ENCODE data around the gene FBXW2.

FBXW2 gene

GRCh38 chr9:120741701-120742100 lies 51.5 kb downstream of the FBXW2 start:
- no peak for DNase-seq (ENCODE audit: low spot score)

- no peak for DNase-seq (ENCODE audit: low spot score)
These were observed 52.0 kb downstream of the FBXW2 start for GRCh38 chr9:120741191-120741590.

DNA sequence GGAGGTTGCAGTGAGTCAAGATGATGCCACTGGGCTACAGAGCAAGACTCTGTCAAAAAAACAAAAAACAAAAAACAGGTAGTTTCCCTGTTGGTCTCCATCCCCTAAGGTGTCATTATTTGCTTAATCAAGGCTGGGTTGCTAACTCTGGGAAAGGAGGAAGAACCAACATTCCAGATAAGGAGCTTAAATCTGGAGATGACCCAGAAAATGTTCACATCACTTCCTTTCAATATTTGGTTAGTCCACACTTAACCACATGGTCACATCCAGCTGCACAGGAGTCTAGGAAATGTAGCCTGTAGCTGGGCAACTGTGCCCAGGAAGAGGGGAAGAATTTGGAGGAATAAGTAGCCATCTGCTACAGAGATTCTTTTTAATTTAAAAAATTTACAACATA lies 53.1 kb downstream of the FBXW2 start:
- DNase-seq (ENCODE audit: low spot score) = no peak

DNA sequence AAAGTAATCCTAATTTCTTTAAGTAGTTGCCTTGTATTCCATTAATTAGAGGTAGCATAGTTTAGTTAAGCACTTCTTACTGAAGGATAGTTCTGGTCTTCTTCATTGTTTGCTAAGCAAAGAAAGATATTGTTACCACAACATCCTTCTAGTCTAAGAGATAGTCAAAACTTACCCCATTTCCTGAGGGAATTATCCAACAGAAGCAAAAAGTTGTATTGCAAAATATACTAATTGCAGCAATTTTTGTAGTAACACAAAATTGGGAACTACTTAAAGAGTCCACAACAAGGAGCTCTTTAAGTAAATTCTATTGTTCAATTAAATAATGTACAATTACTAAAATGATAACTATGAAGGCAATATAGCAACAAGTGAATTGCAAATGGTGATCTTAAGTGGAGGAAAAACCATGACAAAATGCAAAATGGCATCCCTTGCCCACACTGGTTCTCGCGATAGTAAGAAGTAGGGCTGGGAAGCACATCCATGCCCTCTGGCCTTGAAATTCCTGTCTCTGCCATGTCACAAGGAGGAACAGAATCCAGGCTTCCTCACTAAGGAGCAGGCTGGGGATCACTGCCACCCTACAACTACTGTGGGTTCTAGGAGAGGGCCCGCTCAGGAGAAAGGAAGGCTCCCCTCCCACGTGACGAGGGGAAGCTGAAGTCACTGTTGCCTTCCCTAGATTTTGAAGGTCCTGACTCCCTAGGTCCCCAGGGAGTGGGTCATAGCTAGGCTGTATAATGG lies 55.6 kb downstream of the FBXW2 start:
- no peak for DNase-seq (ENCODE audit: low spot score)

- no peak for DNase-seq (ENCODE audit: low spot score)
These were observed 56.3 kb downstream of the FBXW2 start for GRCh38 chr9:120736881-120737280.

DNA sequence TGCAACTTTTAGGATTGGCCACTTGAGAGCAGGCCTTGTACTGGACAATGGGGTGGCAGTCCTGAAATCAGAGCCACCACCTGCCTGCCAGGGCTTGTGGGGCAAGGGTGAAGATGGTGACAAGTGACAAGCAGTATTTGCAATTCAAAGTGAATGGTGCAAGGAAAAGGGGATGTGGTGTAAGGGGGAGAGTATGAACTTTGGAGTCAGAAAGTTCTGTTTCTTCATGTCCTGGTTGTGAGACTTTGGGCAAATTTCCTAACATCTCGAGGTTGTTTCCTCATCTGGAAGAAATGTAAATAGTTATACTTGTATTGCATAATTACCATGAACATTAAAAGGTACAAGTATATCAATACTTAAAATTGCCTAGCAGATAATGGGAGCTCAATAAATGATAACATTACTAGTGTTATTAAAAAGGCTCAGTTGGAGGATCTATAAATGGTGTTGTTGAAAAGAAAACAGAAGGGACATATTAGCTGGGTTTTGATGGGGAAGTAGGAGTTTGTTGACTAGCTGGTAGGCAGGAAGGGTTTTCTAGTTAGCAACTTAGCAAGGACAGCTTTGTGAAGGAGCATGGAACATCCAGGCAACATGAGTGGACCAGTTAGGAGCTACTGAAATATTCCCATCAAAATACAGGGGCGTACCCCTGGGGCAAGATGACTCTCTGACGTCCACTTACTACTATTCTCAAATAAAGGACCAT lies 57.6 kb downstream of the FBXW2 start:
- DNase-seq (ENCODE audit: low spot score) = no peak

DNA sequence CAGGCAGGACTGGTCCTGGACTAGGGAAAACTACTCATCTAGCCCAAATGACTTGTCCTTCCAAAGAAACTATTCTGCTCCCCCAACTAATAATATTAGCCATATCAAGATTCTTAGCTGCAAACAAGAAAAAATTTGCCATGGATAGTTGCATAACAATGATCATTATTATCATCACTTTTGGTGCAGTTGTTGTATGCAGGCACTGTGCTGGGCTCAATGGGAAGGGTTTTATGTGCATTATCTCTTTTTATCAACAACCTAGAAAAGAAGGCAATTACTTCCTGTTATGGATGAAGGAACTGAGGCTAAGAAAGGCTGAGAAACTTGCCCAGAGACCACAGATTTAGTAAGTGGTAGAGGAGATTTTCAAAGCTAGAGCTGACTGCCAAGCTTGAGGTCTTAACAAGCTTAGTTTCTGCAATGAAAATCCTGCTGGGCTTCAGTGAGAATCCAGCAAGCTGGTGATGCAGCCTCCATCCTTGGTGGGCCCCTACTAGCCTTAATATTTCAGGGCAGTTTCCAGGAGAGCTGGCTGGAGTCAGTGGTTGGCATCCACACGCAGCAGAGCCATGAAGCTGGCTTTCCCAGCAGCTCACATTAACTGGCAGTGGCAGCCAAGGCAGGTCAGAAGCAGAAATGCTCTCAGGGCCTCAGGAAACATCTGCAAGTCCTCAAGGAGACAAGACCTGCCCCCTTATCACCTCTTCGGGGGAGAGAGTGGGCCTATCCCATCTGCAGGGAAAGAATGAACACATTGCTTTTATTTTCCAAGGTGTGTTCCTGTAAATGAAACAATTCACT lies 58.4 kb downstream of the FBXW2 start:
- DNase-seq (ENCODE audit: low spot score) = no peak

- no peak for DNase-seq (ENCODE audit: low spot score)
These were observed 60.0 kb downstream of the FBXW2 start for GRCh38 chr9:120733190-120733589.

GRCh38 chr9:120730654-120731514 lies 62.3 kb downstream of the FBXW2 start:
- DNase-seq (ENCODE audit: low spot score) = peak; percentile 67

DNA sequence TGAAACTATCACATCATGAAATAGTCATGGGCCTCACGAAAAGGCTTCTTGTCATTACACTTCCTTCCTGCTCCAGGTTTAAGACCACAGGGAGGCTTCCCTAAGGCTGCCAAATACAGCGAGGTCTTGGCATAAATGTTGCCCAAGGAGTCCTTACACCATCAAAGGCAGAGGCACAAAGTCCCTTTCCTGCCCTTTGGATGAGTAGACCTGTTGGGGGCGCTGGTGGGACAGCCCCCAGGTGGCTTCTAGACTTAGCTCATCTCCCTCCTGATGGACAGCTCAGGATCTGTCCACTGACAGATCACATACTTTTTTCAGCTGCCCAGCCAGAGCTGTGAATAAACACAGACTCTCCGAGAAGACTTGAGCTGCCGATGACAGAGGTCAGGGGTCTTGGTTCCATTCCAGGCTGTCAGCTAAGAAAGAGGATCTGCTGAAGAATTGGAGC lies 63.4 kb downstream of the FBXW2 start:
- no peak for DNase-seq (ENCODE audit: low spot score)

GRCh38 chr9:120726484-120726883 lies 66.7 kb downstream of the FBXW2 start:
- no peak for DNase-seq (ENCODE audit: low spot score)

DNA sequence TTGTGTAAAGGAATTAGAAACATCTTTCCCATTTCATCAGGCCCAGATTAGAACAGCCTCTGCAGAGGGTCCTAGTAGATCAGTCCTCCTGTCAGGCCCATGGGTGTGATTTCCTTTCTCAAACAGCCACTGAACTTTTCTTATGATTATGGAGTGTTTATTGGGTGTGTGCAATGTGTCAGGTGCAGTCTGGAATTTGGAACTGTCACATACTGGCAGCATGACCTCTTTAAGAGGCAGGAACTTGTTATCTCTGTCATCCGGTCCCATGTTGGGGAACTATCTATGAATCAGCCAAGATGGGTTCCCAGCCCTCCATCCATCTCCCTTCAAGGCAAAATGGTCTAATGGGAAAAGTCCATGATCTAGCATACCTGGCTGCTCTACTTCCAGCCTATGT lies 67.3 kb downstream of the FBXW2 start:
- DNase-seq (ENCODE audit: low spot score) = no peak

DNA sequence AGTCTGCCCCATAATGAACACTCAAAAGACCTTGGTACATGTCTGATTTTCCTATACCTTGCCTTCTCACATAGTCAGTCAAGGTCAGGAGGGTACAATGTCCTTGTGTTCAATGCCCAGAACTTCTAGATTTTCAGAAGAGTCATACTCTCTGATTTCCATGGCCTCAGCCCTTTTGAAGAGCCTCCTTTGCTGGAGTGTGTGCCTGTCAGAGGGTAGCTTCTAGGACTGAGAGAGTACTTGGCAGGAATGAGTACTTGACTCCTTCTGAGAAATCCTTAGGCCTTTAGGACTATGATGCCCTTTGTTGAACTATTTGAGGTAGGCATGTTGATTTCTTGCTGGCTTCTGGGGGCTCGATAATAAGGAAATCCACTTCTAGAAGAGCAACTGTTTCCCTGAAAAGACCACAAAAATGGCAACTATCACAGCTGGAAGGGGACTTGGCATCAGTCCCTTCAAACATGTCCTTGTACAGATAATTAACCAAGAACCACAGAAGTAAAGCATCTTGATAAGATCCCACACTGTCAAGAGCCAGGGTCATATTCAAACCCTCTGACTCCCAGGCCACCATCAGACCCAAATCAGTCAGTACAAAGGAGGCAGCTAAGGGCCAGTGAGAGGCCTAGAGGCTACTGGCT lies 68.3 kb downstream of the FBXW2 start:
- no peak for DNase-seq (ENCODE audit: low spot score)

GRCh38 chr9:120723565-120723964 lies 69.7 kb downstream of the FBXW2 start:
- no peak for DNase-seq (ENCODE audit: low spot score)

- DNase-seq (ENCODE audit: low spot score) = no peak
These were observed 72.8 kb downstream of the FBXW2 start for GRCh38 chr9:120720404-120720803.

- DNase-seq (ENCODE audit: low spot score) = no peak
These were observed 74.9 kb downstream of the FBXW2 start for GRCh38 chr9:120718316-120718715.

- no peak for DNase-seq (ENCODE audit: low spot score)
These were observed 76.0 kb downstream of the FBXW2 start for GRCh38 chr9:120717176-120717575.

- DNase-seq (ENCODE audit: low spot score) = no peak
These were observed 76.7 kb downstream of the FBXW2 start for GRCh38 chr9:120716483-120716882.

DNA sequence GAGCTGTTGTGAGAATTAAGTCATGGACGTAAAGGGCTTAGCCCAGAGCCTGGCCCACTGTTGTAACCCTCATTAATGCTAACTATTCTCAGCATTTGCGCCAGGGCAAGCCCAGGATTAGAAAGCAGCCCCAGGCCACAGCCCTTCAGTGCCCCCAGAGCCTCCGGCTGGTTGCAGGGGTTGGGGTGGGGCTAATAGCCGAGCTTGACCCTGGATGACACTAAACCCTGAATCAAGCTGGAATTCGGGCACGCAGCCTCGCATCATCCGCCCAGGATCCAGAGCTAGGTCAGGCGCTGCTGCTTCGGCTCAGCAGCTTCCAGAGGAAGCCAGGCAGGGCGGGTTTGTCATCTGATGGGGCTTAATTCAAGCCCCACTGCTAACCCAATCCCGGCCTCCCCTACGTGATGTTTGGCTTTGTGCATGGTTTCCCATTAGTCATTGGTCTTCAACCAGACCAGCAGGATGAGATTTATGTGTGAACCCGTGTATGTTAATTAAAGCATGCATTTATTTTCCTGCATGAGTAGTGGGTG lies 77.8 kb downstream of the FBXW2 start:
- DNase-seq (ENCODE audit: low spot score) = peak; percentile 71

GRCh38 chr9:120714846-120715388 lies 78.3 kb downstream of the FBXW2 start:
- DNase-seq (ENCODE audit: low spot score) = no peak
